OCI-LY3 (cell line): ENCODE measurements around the gene CFAP92.

Experiments used
- H2AFZ ChIP-seq: fragments of 200-600, 300-600 bp; shearing (Covaris generic); 2 replicates; pipeline ENCODE4 v1.6.0; 2014; ENCODE audit warnings: antibody characterized with exemption, low read depth, low read length
- H3K27ac ChIP-seq: fragments of 200-600, 300-600 bp; sonication (generic); 2 replicates; pipeline ENCODE4 v1.5.1; 2014; ENCODE audit warnings: mild to moderate bottlenecking, low read length, moderate library complexity, mixed read lengths
- H3K27me3 ChIP-seq: fragments of 200-600, 300-600 bp; sonication (generic); 2 replicates; pipeline ENCODE4 v1.6.1; 2014; ENCODE audit warnings: low read depth, low read length, mixed read lengths
- H3K36me3 ChIP-seq: fragments of 200-600, 300-600 bp; sonication (generic); replicated peaks from 2 replicates; pipeline ENCODE3; 2014; ENCODE audit warnings: low read depth, low read length, mixed read lengths
- H3K4me1 ChIP-seq: fragments of 300-600, 200-600 bp; sonication (generic); 2 replicates; pipeline ENCODE4 v1.6.1; 2014; ENCODE audit warnings: low read length, mixed read lengths
- H3K4me2 ChIP-seq: fragments of 200-600, 300-600 bp; sonication (generic); 2 replicates; pipeline ENCODE4 v1.6.1; 2014; ENCODE audit warnings: low read length, mixed read lengths
- H3K4me3 ChIP-seq: fragments of 300-600, 200-600 bp; sonication (generic); 2 replicates; pipeline ENCODE4 v1.5.1; 2014; ENCODE audit warnings: antibody characterized with exemption, mild to moderate bottlenecking, low read length, moderate library complexity
- H3K79me2 ChIP-seq: fragments of 300-600, 200-600 bp; shearing (Covaris generic); 2 replicates; pipeline ENCODE4 v1.6.1; 2014; ENCODE audit warnings: mild to moderate bottlenecking, low read length, mixed read lengths
- H3K9ac ChIP-seq: fragments of 300-600, 200-600 bp; shearing (Covaris generic); 2 replicates; pipeline ENCODE4 v1.6.0; 2014; ENCODE audit warnings: mild to moderate bottlenecking, low read length, moderate library complexity
- H3K9me3 ChIP-seq: fragments of 200-600, 300-600 bp; shearing (Covaris generic); 2 replicates; pipeline ENCODE4 v1.6.1; 2014; ENCODE audit warnings: low read length, mixed read lengths; ENCODE audit not compliant: insufficient read depth
- H4K20me1 ChIP-seq: fragments of 200-600, 300-600 bp; sonication (generic); 2 replicates; pipeline ENCODE4 v1.6.1; 2016; ENCODE audit warnings: low read length, mixed read lengths; ENCODE audit not compliant: insufficient read depth
- EZH2phosphoT487 ChIP-seq: fragments of 200-600 bp; shearing (Covaris generic); IDR thresholded peaks from 2 replicates; pipeline ENCODE4 v1.6.1; 2018; ENCODE audit warnings: antibody characterized with exemption, mixed run types, low read depth
- TF ChIP-seq, protein P1 (sequence below): fragments of 200-600, 300-600 bp; sonication (generic); IDR thresholded peaks from 2 replicates; pipeline ENCODE4 v1.5.1; 2014; ENCODE audit warnings: antibody characterized with exemption, low read length, low read depth

The CFAP92 gene

DNA sequence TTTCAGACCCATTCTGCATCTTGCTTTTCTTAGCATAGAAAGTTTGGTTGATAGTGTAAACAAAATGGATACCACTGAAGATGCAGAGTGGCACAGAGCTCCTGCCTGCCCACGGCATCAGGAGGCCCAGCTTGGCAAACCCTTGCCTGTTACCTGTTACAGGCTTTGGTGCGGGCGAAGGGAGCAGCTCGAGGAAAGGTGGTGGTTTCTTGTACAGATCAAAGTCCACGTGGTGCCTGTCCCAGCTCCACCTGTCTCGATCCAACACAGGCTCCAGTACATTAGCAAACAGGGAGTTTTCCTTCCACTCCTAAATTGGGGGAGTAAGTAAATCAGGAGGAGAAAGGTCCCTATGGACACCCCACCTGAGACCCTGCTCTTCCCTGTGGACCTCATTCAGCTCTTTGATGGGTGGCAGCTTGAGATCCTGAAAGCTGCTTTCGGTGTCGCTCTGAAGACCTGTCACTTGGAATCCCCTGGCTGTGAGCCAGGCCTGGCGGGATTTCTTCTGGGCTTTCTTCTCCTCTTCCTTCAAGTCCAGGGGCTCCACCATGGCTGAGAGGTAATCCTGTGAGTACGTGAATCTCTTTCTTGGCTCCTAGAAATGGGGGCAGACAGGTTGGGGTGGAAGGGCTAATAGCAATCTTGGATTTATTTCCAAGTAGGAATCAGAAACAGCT lies 78.8 kb downstream of the CFAP92 start:
- Histone ChIP-seq H4K20me1 (no peaks in the 10 kb centered on the region), H3K9me3 (peaks cover 3% of the 10 kb centered on the region; the same call in 1 of the 2 replicates), H3K79me2 (no peaks in the 10 kb centered on the region), H3K27me3 (no peaks in the 10 kb centered on the region), H2AFZ (no peak overlapping the region), H3K4me2 (no peak overlapping the region), H3K36me3 (peaks cover 88% of the 10 kb centered on the region), H3K27ac (no peak overlapping the region), H3K4me1 (no peaks in the 10 kb centered on the region), H3K4me3 (no peak overlapping the region), H3K9ac (no peak overlapping the region)
- no peak for TF ChIP-seq EZH2phosphoT487
- TF ChIP-seq, protein P1, sequence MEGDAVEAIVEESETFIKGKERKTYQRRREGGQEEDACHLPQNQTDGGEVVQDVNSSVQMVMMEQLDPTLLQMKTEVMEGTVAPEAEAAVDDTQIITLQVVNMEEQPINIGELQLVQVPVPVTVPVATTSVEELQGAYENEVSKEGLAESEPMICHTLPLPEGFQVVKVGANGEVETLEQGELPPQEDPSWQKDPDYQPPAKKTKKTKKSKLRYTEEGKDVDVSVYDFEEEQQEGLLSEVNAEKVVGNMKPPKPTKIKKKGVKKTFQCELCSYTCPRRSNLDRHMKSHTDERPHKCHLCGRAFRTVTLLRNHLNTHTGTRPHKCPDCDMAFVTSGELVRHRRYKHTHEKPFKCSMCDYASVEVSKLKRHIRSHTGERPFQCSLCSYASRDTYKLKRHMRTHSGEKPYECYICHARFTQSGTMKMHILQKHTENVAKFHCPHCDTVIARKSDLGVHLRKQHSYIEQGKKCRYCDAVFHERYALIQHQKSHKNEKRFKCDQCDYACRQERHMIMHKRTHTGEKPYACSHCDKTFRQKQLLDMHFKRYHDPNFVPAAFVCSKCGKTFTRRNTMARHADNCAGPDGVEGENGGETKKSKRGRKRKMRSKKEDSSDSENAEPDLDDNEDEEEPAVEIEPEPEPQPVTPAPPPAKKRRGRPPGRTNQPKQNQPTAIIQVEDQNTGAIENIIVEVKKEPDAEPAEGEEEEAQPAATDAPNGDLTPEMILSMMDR = no peak

DNA sequence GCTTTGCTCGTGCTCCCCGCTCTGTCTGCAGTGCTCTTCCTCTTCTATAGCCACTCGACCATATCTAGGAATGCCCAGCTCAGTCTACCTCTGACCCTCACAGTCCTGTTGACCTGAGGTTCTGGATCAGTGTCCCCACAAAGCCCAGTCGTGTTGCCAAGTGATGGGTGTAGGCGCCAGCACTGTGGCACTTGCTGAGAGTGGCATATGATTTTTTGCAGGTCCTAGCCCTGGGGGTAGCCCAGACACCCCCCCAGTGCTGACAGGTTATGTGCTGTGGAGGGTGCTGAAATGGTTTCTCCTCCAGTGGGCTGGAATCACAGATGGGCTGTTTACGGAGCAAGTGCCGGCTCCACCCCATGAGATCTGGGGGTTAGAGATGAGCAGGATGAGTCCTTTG lies 82.0 kb downstream of the CFAP92 start:
- Histone ChIP-seq H2AFZ (no peak overlapping the region), H3K9ac (no peak overlapping the region), H3K4me3 (no peak overlapping the region), H3K27me3 (no peaks in the 10 kb centered on the region), H4K20me1 (no peaks in the 10 kb centered on the region), H3K9me3 (no peaks in the 10 kb centered on the region), H3K4me2 (no peak overlapping the region), H3K4me1 (no peaks in the 10 kb centered on the region), H3K79me2 (no peaks in the 10 kb centered on the region), H3K36me3 (peaks cover 84% of the 10 kb centered on the region), H3K27ac (no peak overlapping the region)
- TF ChIP-seq EZH2phosphoT487 = no peak
- TF ChIP-seq, protein P1 = no peak

DNA sequence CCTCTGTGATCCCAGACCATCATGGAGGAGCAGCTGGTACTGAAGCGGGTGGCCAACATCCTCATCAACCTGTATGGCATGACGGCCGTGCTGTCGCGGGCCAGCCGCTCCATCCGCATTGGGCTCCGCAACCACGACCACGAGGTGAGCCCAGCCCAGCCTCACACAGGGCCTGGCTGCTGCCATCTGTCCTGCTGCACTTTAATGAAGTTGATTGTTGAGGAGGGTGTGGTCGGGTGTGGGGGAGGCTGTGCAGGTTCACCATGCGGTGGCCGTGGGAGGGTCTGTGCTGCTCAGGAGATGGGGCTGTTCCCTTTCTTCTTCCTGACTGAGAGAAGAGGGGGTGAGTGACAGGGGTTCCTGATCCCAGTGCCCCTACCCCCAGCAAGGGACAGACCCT lies 83.9 kb downstream of the CFAP92 start:
- no peaks in the 10 kb centered on the region for H3K27me3 ChIP-seq
- no peak overlapping the region for H3K4me2 ChIP-seq
- peaks cover 73% of the 10 kb centered on the region for H3K36me3 ChIP-seq
- H2AFZ ChIP-seq = no peak overlapping the region
- H3K79me2 ChIP-seq = no peaks in the 10 kb centered on the region
- no peak overlapping the region for H3K27ac ChIP-seq
- no peaks in the 10 kb centered on the region for H4K20me1 ChIP-seq
- TF ChIP-seq EZH2phosphoT487 = no peak
- TF ChIP-seq, protein P1 = no peak
- H3K4me1 ChIP-seq = no peaks in the 10 kb centered on the region
- no peak overlapping the region for H3K9ac ChIP-seq
- no peak overlapping the region for H3K4me3 ChIP-seq
- no peaks in the 10 kb centered on the region for H3K9me3 ChIP-seq

DNA sequence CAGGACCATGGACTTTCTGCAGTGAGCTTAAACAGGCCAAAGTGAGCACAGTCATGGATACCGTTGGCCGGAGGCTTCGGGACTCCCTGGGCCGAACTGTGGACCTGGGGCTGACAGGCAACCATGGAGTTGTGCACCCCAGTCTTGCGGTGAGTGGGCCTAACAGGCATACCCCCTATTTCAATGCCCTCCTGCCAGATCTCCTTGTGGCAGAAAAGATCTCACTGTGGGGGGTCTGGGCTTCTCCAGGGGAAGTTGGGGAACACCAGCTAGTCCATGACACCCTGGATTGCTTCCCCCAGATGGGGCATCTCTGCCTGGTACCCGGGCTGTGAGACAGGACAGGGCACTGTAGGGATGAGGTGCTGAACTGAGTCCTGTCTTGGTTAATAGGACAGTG lies 84.9 kb downstream of the CFAP92 start:
- no peaks in the 10 kb centered on the region for H4K20me1 ChIP-seq
- no peaks in the 10 kb centered on the region for H3K79me2 ChIP-seq
- no peak overlapping the region for H3K4me3 ChIP-seq
- H3K9me3 ChIP-seq = no peaks in the 10 kb centered on the region
- peaks cover 69% of the 10 kb centered on the region for H3K36me3 ChIP-seq
- no peak overlapping the region for H3K4me2 ChIP-seq
- no peak overlapping the region for H2AFZ ChIP-seq
- no peaks in the 10 kb centered on the region for H3K27me3 ChIP-seq
- no peak overlapping the region for H3K27ac ChIP-seq
- no peaks in the 10 kb centered on the region for H3K4me1 ChIP-seq
- H3K9ac ChIP-seq = no peak overlapping the region
- TF ChIP-seq EZH2phosphoT487 = no peak
- TF ChIP-seq, protein P1 = no peak
